HCT116 (cell line): ENCODE data around the gene FGF19. TPM values are rescaled to one million over a fixed set of nuclear protein-coding genes. Genes with fewer than 3 reads are reported as not detected.

Experiments
- ATAC-seq: fragments of 200-7000 bp; cut with Tn5 transposase; 2 replicates; pipeline ENCODE4 v1.9.1; 2020; ENCODE audit warnings: mild to moderate bottlenecking, moderate library complexity
- BruUV-seq: library from RNA; stranded (reverse); fragments of 400-500 nt; replicated peaks from 2 replicates; lab custom pipeline; 2021; lab: Mats Ljungman, UMichigan
- CTCF ChIA-PET: fragments of 300-600 bp; sonication (Branson Sonifier 250); formaldehyde crosslinking; loops from one replicate; lab custom pipeline; 2021; ENCODE audit warnings: antibody characterized with exemption; lab: Charles Lee
- POLR2A ChIA-PET: fragments of 300-600, 350-600 bp; sonication (Branson Sonifier 250); formaldehyde crosslinking; loops from one replicate; lab custom pipeline; 2021; ENCODE audit warnings: antibody characterized with exemption; lab: Charles Lee
- RAD21 ChIA-PET, 2 experiments: fragments of 300-600 bp; sonication (Branson Sonifier 250); formaldehyde crosslinking; loops; one replicate each; lab custom pipeline; 2023; ENCODE audit warnings: low total read pairs in 2 of 2; ENCODE audit not compliant: uncharacterized antibody in 2 of 2, unreplicated experiment in 2 of 2, low non-redundant PET in 1 of 2; lab: Charles Lee
- DNase-seq: peaks from one replicate; pipeline ENCODE4 v3.0.0-alpha.2; 2010; ENCODE audit warnings: low read depth, low spot score
- H2AFZ ChIP-seq: fragments of 200-600 bp; shearing (Covaris generic), sonication (generic); 2 replicates; pipeline ENCODE4 v1.6.1; 2017; ENCODE audit warnings: low read depth, mixed run types, mixed read lengths, antibody characterized with exemption, low read length; ENCODE audit not compliant: poor library complexity, severe bottlenecking
- H3K27ac ChIP-seq: 2 replicates; pipeline ENCODE4 v1.5.1; 2012; ENCODE audit warnings: low read depth, low read length
- H3K27me3 ChIP-seq: fragments of 200-600 bp; sonication (generic); 2 replicates; pipeline ENCODE4 v1.6.1; 2016; ENCODE audit warnings: mixed run types, low read length, mixed read lengths; ENCODE audit not compliant: insufficient read depth
- H3K36me3 ChIP-seq, 2 experiments: fragments of 200-500 bp in 1 of 2; fragments of 200-600 bp in 1 of 2; sonication (Bioruptor generic) in 1 of 2; sonication (generic) in 1 of 2; 2 replicates each; pipeline versions ENCODE4 v1.5.1 to v1.6.1; 2014 to 2016; ENCODE audit warnings: low read length in 2 of 2, inconsistent platforms in 1 of 2, mixed read lengths in 1 of 2, mixed run types in 1 of 2; ENCODE audit not compliant: insufficient read depth in 2 of 2, control insufficient read depth in 1 of 2
- H3K4me1 ChIP-seq, 2 experiments: fragments of 200-600 bp in 1 of 2; sonication (generic) in 1 of 2; 2 replicates each; pipeline versions ENCODE4 v1.5.1 to v1.6.1; 2012 to 2017; ENCODE audit warnings: low read length in 2 of 2, inconsistent platforms in 1 of 2, mild to moderate bottlenecking in 1 of 2, mixed read lengths in 1 of 2, mixed run types in 1 of 2, moderate library complexity in 1 of 2; ENCODE audit not compliant: insufficient read depth in 2 of 2, control insufficient read depth in 1 of 2
- H3K4me2 ChIP-seq: fragments of 200-600 bp; sonication (generic); 2 replicates; pipeline ENCODE4 v1.6.1; 2017; ENCODE audit warnings: mixed run types, low read length, mixed read lengths
- H3K4me3 ChIP-seq, 2 experiments: fragments of 200-600 bp in 1 of 2; sonication (generic) in 1 of 2; replicated peaks in 1 of 2; 2 replicates each; pipeline ENCODE4 v1.5.1; 2011 to 2016; ENCODE audit warnings: low read length in 2 of 2, control low read depth in 1 of 2, low read depth in 1 of 2, mild to moderate bottlenecking in 1 of 2, mixed read lengths in 1 of 2, mixed run types in 1 of 2
- H3K79me2 ChIP-seq: fragments of 200-600 bp; sonication (generic); 2 replicates; pipeline ENCODE4 v1.6.1; 2017; ENCODE audit warnings: mild to moderate bottlenecking, mixed run types, low read length, moderate library complexity, mixed read lengths; ENCODE audit not compliant: insufficient read depth
- H3K9ac ChIP-seq: fragments of 200-600 bp; sonication (generic); 2 replicates; pipeline ENCODE4 v1.6.1; 2016; ENCODE audit warnings: low read length, mixed read lengths
- H3K9me2 ChIP-seq: fragments of 200-600 bp; sonication (generic), shearing (Covaris generic); 2 replicates; pipeline ENCODE4 v1.6.1; 2017; ENCODE audit warnings: mixed run types, mild to moderate bottlenecking, moderate library complexity; ENCODE audit not compliant: insufficient read depth
- H3K9me3 ChIP-seq, 2 experiments: fragments of 200-500 bp in 1 of 2; fragments of 200-600 bp in 1 of 2; sonication (Bioruptor generic) in 1 of 2; sonication (generic) in 1 of 2; 2 replicates each; pipeline ENCODE4 v1.6.1; 2014 to 2017; ENCODE audit warnings: low read length in 2 of 2, mixed read lengths in 2 of 2, inconsistent platforms in 1 of 2, low read depth in 1 of 2, mild to moderate bottlenecking in 1 of 2, mixed run types in 1 of 2, moderate library complexity in 1 of 2; ENCODE audit not compliant: control insufficient read depth in 1 of 2, insufficient read depth in 1 of 2
- H4K20me1 ChIP-seq: fragments of 200-600 bp; sonication (generic), shearing (Covaris generic); 2 replicates; pipeline ENCODE4 v1.6.1; 2017; ENCODE audit warnings: mixed run types, mild to moderate bottlenecking, moderate library complexity; ENCODE audit not compliant: insufficient read depth
- CBX3 ChIP-seq: IDR thresholded peaks from 2 replicates; pipeline ENCODE4 v1.6.1; 2012; ENCODE audit warnings: low read depth
- CTCF ChIP-seq, 3 experiments: fragments of 200-600 bp in 1 of 3; sonication (generic) in 1 of 3; IDR thresholded peaks in 2 of 3; conservative IDR thresholded peaks in 1 of 3; 2 replicates each; pipeline ENCODE4 v1.5.1; 2012 to 2017; ENCODE audit warnings: low read depth in 2 of 3, low read length in 2 of 3, antibody characterized with exemption in 1 of 3, borderline replicate concordance in 1 of 3, control low read depth in 1 of 3, mild to moderate bottlenecking in 1 of 3, mixed read lengths in 1 of 3, mixed run types in 1 of 3, moderate library complexity in 1 of 3; ENCODE audit not compliant: insufficient read depth in 1 of 3
- EGR1 ChIP-seq: IDR thresholded peaks from 2 replicates; pipeline ENCODE4 v1.6.1; 2012; ENCODE audit warnings: low read depth
- EZH2phosphoT487 ChIP-seq: fragments of 200-600 bp; IDR thresholded peaks from 2 replicates; pipeline ENCODE4 v1.6.1; 2018; ENCODE audit warnings: antibody characterized with exemption, borderline replicate concordance
- RAD21 ChIP-seq: IDR thresholded peaks from 2 replicates; pipeline ENCODE4 v1.6.1; 2012; ENCODE audit warnings: low read depth, mild to moderate bottlenecking
- REST ChIP-seq: IDR thresholded peaks from 2 replicates; pipeline ENCODE4 v1.6.1; 2012; ENCODE audit warnings: low read depth
- SRF ChIP-seq: IDR thresholded peaks from 2 replicates; pipeline ENCODE4 v1.6.1; 2012; ENCODE audit warnings: low read depth
- TCF7L2 ChIP-seq: IDR thresholded peaks from 2 replicates; pipeline ENCODE4 v1.7.0; 2011; ENCODE audit warnings: borderline replicate concordance, inconsistent platforms; ENCODE audit not compliant: insufficient read depth, insufficient read length; ENCODE audit errors: extremely low read depth
- YY1 ChIP-seq: IDR thresholded peaks from 2 replicates; pipeline ENCODE4 v1.6.1; 2011; ENCODE audit warnings: low read length, low read depth, moderate library complexity, mild to moderate bottlenecking; ENCODE audit not compliant: insufficient replicate concordance; ENCODE audit errors: extremely low read depth
- ZNF274 ChIP-seq: fragments of 200-500 bp; sonication (Bioruptor generic); IDR thresholded peaks from 2 replicates; pipeline ENCODE4 v1.6.1; 2014; ENCODE audit warnings: mild to moderate bottlenecking, low read depth, low read length, inconsistent platforms
- intact Hi-C: fragments of 100-400 bp; cut with micrococcal nuclease; formaldehyde crosslinking; loops from 2 replicates; pipeline ENCODE4 v1.10.0; 2022
- total RNA-seq: library from RNA; stranded (reverse); gene quantifications from one replicate; pipeline ENCODE4 v1.2.1, GENCODE V29; 2021; ENCODE audit not compliant: unreplicated experiment

Gene FGF19
- total RNA-seq, 1 experiment from 2014 or later, result 37.5 TPM

GRCh38 chr11:69655479-69656428 is 48.1 kb downstream of the FGF19 start:
- peak overlapping the region; percentile 29; the same call in 1 of the 2 replicates for H3K27ac ChIP-seq
- intact Hi-C loops, result no loop called here

More at GRCh38 chr11:69655479-69656428, 48.1 kb downstream of the FGF19 start:
- RAD21 ChIA-PET, result no interaction called here
- no peaks in the 10 kb centered on the region for H3K27me3 ChIP-seq
- BruUV-seq, result no TSS peak
- H3K9me3 ChIP-seq, result no peaks in the 10 kb centered on the region
- H3K4me2 ChIP-seq, result no peak overlapping the region
- no peaks in the 10 kb centered on the region for H3K9me2 ChIP-seq
- H3K4me3 ChIP-seq, result no peak overlapping the region
- CTCF ChIA-PET, result no interaction called here
- peaks cover 21 to 22% of the 10 kb centered on the region in 2 experiments; a peak in 3 of 4 replicates for H3K36me3 ChIP-seq
- DNase-seq (no peak), ATAC-seq (peak; percentile 15; the same call in 1 of the 2 replicates)
- H3K4me1 ChIP-seq, result peaks cover 0 to 40% of the 10 kb centered on the region in 2 experiments; a peak in 3 of 4 replicates
- POLR2A ChIA-PET, result interaction anchor here (1.1 kb wide), 1 partner anchor 363 kb away, joined by 3 read pairs; no protein-coding TSS in a partner anchor
- no peak overlapping the region for H3K9ac ChIP-seq
- no peak overlapping the region for H2AFZ ChIP-seq
- peaks cover 14% of the 10 kb centered on the region; the same call in 1 of the 2 replicates for H3K79me2 ChIP-seq
- peaks cover 9% of the 10 kb centered on the region; the same call in 1 of the 2 replicates for H4K20me1 ChIP-seq
- no peak for TF ChIP-seq CTCF (IDR thresholded peaks at IDR 0.05 in 2 of 3, conservative IDR thresholded peaks at IDR 0.05 in 1 of 3; ENCODE audit: borderline replicate concordance in 1 of 3, insufficient read depth in 1 of 3, low read depth in 2 of 3, low read length in 2 of 3)
- TF ChIP-seq SRF, result no peak
- TF ChIP-seq RAD21, result no peak
- no peak for TF ChIP-seq ZNF274
- no peak for TF ChIP-seq EZH2phosphoT487
- TF ChIP-seq YY1, result no peak
- TF ChIP-seq CBX3, result no peak
- TF ChIP-seq REST, result no peak
- TF ChIP-seq EGR1, result no peak
- no peak for TF ChIP-seq TCF7L2
